Effector CD4-positive, alpha-beta T cell (primary cell): Measurements from ENCODE around the gene CYP4F8.
"Not testable (repeated sequence)": the region's sequence is repeated elsewhere in the genome, so short reads cannot be mapped to it uniquely, and the experiment has no call there.

Source experiments
- DNase-seq: peaks from one replicate; pipeline ENCODE4 v3.0.0-alpha.2; 2020

CYP4F8 gene

GRCh38 chr19:15644816-15645215, 29.8 kb downstream of the CYP4F8 start:
- no peak for DNase-seq

- no peak for DNase-seq
Measured at GRCh38 chr19:15649526-15649925, 34.5 kb downstream of the CYP4F8 start.

- DNase-seq, result not testable (repeated sequence)
Measured at GRCh38 chr19:15650123-15650522, 35.1 kb downstream of the CYP4F8 start.

- no peak for DNase-seq
Measured at GRCh38 chr19:15651791-15652190, 36.8 kb downstream of the CYP4F8 start.

GRCh38 chr19:15652559-15653278, 37.7 kb downstream of the CYP4F8 start:
- DNase-seq, result no peak

- DNase-seq, result no peak
Measured at GRCh38 chr19:15656467-15656866, 41.4 kb downstream of the CYP4F8 start.

GRCh38 chr19:15663247-15663646, 48.2 kb downstream of the CYP4F8 start:
- no peak for DNase-seq

GRCh38 chr19:15666186-15666585, 51.2 kb downstream of the CYP4F8 start:
- DNase-seq, result no peak

- no peak for DNase-seq
Measured at GRCh38 chr19:15666883-15667282, 51.9 kb downstream of the CYP4F8 start.

- no peak for DNase-seq
Measured at GRCh38 chr19:15669440-15669839, 54.4 kb downstream of the CYP4F8 start.

- no peak for DNase-seq
Measured at GRCh38 chr19:15669891-15670290, 54.9 kb downstream of the CYP4F8 start.

- DNase-seq, result no peak
Measured at GRCh38 chr19:15671237-15671821, 56.3 kb downstream of the CYP4F8 start.

- DNase-seq, result no peak
Measured at GRCh38 chr19:15671891-15672579, 57.0 kb downstream of the CYP4F8 start.

- DNase-seq, result no peak
Measured at GRCh38 chr19:15672580-15673175, 57.7 kb downstream of the CYP4F8 start, which contains the start of gene CYP4F12. Gene CYP4F12 (plus strand): TSS chr19:15673087. CDS start chr19:15673530, 443 bp downstream.

- no peak for DNase-seq
Measured at GRCh38 chr19:15673176-15673654, 58.2 kb downstream of the CYP4F8 start.

GRCh38 chr19:15675560-15675959, 60.5 kb downstream of the CYP4F8 start:
- DNase-seq, result no peak

- no peak for DNase-seq
Measured at GRCh38 chr19:15679089-15679488, 64.1 kb downstream of the CYP4F8 start.

GRCh38 chr19:15679865-15680264, 64.8 kb downstream of the CYP4F8 start:
- not testable (repeated sequence) for DNase-seq
